Gastrocnemius medialis (tissue), 4 donors: ENCODE measurements around the gene PCCA.

ENCODE experiments used
- CTCF ChIP-seq, 5 experiments: fragments of 450-650 bp in 3 of 5; fragments of 200-600 bp in 2 of 5; sonication (generic) in 2 of 5; IDR thresholded peaks in 4 of 5; conservative IDR thresholded peaks in 1 of 5; 1 replicate in 4 of 5; 2 replicates in 1 of 5; pipeline ENCODE4 v1.5.1; 2016 to 2019; ENCODE audit warnings: antibody characterized with exemption in 5 of 5, mild to moderate bottlenecking in 3 of 5, moderate library complexity in 3 of 5
- POLR2A ChIP-seq, 2 donors: fragments of 450-650 bp; IDR thresholded peaks; one replicate each; pipeline ENCODE4 v1.6.1; 2017; ENCODE audit warnings: antibody characterized with exemption in 2 of 2, mild to moderate bottlenecking in 2 of 2, moderate library complexity in 2 of 2

- TF ChIP-seq CTCF (IDR thresholded peaks at IDR 0.05 in 4 of 5, conservative IDR thresholded peaks at IDR 0.05 in 1 of 5) (no peak), POLR2A (IDR thresholded peaks at IDR 0.05) (no peak)
Observed at GRCh38 chr13:100148422-100148821, 59.5 kb downstream of the PCCA start.
